Peyer's patch (tissue), 4 donors: Measurements from ENCODE around the gene PBOV1.

Experiments used
- POLR2A ChIP-seq, 2 donors: fragments of 450-650 bp; IDR thresholded peaks; one replicate each; pipeline ENCODE4 v1.5.1; 2017; ENCODE audit warnings: antibody characterized with exemption in 2 of 2, mild to moderate bottlenecking in 2 of 2, moderate library complexity in 2 of 2
- TF ChIP-seq, protein P1 (sequence below), 6 experiments: fragments of 450-650 bp in 4 of 6; fragments of 200-600 bp in 2 of 6; sonication (generic) in 1 of 6; IDR thresholded peaks; one replicate each; pipeline ENCODE4 v1.5.1; 2017 to 2019; ENCODE audit warnings: antibody characterized with exemption in 6 of 6, mild to moderate bottlenecking in 3 of 6, moderate library complexity in 1 of 6

DNA sequence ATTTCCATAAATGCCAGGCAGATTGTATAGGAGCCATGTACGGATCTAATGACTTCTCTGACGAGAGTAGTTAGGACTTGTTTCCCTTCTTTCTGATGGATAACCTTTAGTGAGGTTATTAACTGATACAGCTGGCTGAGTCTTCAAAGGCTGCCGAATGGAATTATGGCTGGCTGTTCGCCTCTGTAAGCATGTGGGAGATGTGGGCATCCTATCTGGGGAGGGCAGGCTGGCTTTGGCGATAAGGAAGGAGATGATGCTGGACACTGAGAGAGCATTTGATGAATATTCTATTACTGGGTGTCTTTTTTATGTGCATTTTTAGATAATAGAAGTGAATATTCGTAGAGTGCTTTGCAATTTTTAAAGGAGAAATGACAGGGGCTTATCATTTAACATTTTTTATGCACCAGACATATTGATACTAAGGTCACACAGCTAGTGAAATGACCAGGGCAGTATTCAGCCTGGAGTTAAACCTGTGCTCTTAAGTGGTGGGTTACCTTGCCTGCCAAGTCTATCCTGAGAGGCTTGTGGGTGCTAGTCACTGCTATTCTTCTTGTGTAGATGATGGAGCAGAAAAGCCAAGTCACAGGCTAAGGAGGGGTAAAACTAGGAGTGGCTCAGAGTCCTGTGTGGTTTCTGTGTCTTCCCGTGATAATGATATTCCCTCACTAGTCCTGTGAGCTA lies 3.1 kb downstream of the PBOV1 start:
- TF ChIP-seq, protein P1, sequence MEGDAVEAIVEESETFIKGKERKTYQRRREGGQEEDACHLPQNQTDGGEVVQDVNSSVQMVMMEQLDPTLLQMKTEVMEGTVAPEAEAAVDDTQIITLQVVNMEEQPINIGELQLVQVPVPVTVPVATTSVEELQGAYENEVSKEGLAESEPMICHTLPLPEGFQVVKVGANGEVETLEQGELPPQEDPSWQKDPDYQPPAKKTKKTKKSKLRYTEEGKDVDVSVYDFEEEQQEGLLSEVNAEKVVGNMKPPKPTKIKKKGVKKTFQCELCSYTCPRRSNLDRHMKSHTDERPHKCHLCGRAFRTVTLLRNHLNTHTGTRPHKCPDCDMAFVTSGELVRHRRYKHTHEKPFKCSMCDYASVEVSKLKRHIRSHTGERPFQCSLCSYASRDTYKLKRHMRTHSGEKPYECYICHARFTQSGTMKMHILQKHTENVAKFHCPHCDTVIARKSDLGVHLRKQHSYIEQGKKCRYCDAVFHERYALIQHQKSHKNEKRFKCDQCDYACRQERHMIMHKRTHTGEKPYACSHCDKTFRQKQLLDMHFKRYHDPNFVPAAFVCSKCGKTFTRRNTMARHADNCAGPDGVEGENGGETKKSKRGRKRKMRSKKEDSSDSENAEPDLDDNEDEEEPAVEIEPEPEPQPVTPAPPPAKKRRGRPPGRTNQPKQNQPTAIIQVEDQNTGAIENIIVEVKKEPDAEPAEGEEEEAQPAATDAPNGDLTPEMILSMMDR (IDR thresholded peaks at IDR 0.05) = no peak
- no peak for TF ChIP-seq POLR2A (IDR thresholded peaks at IDR 0.05)
